HL-60 (cell line): ENCODE data around the gene PAOX.
"Not testable (repeated sequence)": the region's sequence is repeated elsewhere in the genome, so short reads cannot be mapped to it uniquely, and the experiment has no call there.

Experiments used
- DNase-seq, 2 experiments: peaks; one replicate each; pipeline ENCODE4 v3.0.0-alpha.2; 2010 to 2020; ENCODE audit warnings: low read depth in 1 of 2, low spot score in 1 of 2
- H3K27ac ChIP-seq: fragments of 250-450 bp; sonication (Bioruptor Pico); replicated peaks from 2 replicates; pipeline ENCODE4 v1.5.1; 2020; ENCODE audit warnings: mild to moderate bottlenecking, moderate library complexity
- H3K27me3 ChIP-seq: fragments of 250-450 bp; sonication (Bioruptor Pico); 2 replicates; pipeline ENCODE4 v1.5.1; 2021; ENCODE audit warnings: mild to moderate bottlenecking, moderate library complexity; ENCODE audit not compliant: insufficient read depth, poor library complexity, severe bottlenecking
- H3K4me3 ChIP-seq: replicated peaks from 2 replicates; pipeline ENCODE4 v1.5.1; 2011; ENCODE audit warnings: mild to moderate bottlenecking, control low read depth, low read length; ENCODE audit not compliant: insufficient read depth
- CTCF ChIP-seq: IDR thresholded peaks from one replicate; pipeline ENCODE4 v1.5.1; 2011; ENCODE audit warnings: low read length, control low read depth, inconsistent platforms; ENCODE audit not compliant: insufficient read depth
- GABPA ChIP-seq: IDR thresholded peaks from 2 replicates; pipeline ENCODE4 v1.6.1; 2012; ENCODE audit warnings: low read depth
- POLR2AphosphoS5 ChIP-seq: IDR thresholded peaks from 2 replicates; pipeline ENCODE4 v1.6.1; 2012; ENCODE audit warnings: low read depth
- REST ChIP-seq: IDR thresholded peaks from 2 replicates; pipeline ENCODE4 v1.6.1; 2012; ENCODE audit warnings: low read depth; ENCODE audit not compliant: insufficient replicate concordance
- SPI1 ChIP-seq: IDR thresholded peaks from 2 replicates; pipeline ENCODE4 v1.6.1; 2012; ENCODE audit warnings: low read depth, mild to moderate bottlenecking, borderline replicate concordance

Gene PAOX

GRCh38 chr10:133385214-133385613 is 6.2 kb downstream of the PAOX start:
- Histone ChIP-seq H3K4me3 (no peak overlapping the region), H3K27ac (no peak overlapping the region), H3K27me3 (no peaks in the 10 kb centered on the region)
- TF ChIP-seq GABPA, result no peak
- no peak for TF ChIP-seq POLR2AphosphoS5
- TF ChIP-seq REST, result no peak
- no peak for TF ChIP-seq SPI1
- TF ChIP-seq CTCF, result no peak
- DNase-seq, result no peak

- not testable (repeated sequence) for H3K27ac ChIP-seq, H3K27me3 ChIP-seq, DNase-seq, H3K4me3 ChIP-seq
These were observed 7.9 kb downstream of the PAOX start for GRCh38 chr10:133386951-133387350.

- peak; percentile 74 for TF ChIP-seq POLR2AphosphoS5
- TF ChIP-seq GABPA, result peak; percentile 80
- TF ChIP-seq SPI1, result no peak
- TF ChIP-seq REST, result peak; percentile 61
- TF ChIP-seq CTCF, result no peak
- H3K27ac ChIP-seq, result peak overlapping the region; percentile 75
- H3K27me3 ChIP-seq, result no peaks in the 10 kb centered on the region
- DNase-seq, result peak; percentile 54 to 79
- H3K4me3 ChIP-seq, result peak overlapping the region; percentile 53
These were observed 9.3 kb downstream of the PAOX start for GRCh38 chr10:133388236-133388972.

- Histone ChIP-seq H3K27ac (peak overlapping the region; percentile 75), H3K4me3 (peak overlapping the region; percentile 53), H3K27me3 (no peaks in the 10 kb centered on the region)
- TF ChIP-seq SPI1 (peak; percentile 44; the same call in 1 of the 2 replicates), POLR2AphosphoS5 (peak; percentile 53; the same call in 1 of the 2 replicates), CTCF (no peak), GABPA (peak; percentile 35; the same call in 1 of the 2 replicates), REST (no peak)
- DNase-seq, result peak; percentile 61 to 71
These were observed 10.1 kb downstream of the PAOX start for GRCh38 chr10:133388973-133389818.
